HG03354 (cell line): ENCODE results near the gene HK2.

Source experiments
- ATAC-seq: cut with Tn5 transposase; IDR thresholded peaks from one replicate; pipeline ENCODE4 v1.9.1; 2021; ENCODE audit warnings: mild to moderate bottlenecking; ENCODE audit not compliant: unreplicated experiment, poor library complexity, severe bottlenecking

Gene HK2

DNA sequence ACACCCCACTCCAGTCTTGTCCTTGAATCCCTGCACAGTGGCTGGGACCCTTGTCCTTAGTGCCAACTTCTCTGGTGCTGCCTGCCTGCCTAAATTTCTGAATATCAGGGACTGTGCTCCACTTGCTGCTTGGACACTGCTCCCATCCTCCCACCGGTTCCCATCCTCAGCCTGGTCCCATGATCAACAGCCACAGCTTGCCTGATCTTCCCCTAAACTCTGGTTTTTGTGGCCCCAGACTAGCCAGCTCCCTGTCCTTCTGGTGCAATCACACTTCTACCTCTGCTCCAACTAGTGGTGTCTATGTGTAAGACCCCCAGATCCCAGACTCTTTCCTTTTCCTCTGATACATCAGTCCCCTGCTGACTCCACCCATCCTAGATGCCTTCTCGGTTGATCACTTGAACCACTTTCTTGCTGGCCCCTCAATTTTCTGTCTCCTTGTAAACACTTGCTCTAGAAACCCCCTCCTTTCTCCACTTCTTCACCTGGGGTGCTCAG is 87.4 kb downstream of the HK2 start:
- ATAC-seq, result no peak

DNA sequence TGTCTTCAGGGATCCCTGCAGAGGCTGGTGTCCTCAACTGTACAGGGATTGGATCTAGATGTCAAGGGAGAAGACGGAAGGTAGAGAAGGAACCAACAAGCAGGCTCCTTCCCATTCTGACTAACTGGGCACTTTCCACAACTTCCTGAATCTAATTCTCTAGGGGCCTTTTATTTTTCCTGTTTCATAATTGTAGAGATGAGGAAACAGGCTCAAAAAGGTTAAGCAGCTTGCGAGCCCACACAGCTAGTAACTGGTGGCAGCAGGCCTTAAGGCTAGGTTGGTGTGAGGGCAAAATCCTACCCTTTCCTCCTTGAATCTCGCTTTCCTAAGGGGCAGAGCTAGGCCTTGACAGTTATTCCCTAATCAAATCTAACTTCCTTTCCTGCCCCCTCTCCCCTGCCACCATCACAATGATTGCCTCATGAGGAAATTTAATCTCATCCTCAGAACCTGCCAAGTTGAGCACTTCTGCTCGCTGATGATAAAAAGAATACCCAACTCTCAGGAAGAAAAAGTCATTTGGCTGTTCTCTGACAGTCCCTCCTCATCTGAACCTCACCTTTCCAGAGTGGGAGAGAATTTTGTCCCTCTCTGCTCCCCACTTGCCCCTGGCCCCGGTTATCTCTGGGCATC is 88.8 kb downstream of the HK2 start:
- ATAC-seq, result no peak

DNA sequence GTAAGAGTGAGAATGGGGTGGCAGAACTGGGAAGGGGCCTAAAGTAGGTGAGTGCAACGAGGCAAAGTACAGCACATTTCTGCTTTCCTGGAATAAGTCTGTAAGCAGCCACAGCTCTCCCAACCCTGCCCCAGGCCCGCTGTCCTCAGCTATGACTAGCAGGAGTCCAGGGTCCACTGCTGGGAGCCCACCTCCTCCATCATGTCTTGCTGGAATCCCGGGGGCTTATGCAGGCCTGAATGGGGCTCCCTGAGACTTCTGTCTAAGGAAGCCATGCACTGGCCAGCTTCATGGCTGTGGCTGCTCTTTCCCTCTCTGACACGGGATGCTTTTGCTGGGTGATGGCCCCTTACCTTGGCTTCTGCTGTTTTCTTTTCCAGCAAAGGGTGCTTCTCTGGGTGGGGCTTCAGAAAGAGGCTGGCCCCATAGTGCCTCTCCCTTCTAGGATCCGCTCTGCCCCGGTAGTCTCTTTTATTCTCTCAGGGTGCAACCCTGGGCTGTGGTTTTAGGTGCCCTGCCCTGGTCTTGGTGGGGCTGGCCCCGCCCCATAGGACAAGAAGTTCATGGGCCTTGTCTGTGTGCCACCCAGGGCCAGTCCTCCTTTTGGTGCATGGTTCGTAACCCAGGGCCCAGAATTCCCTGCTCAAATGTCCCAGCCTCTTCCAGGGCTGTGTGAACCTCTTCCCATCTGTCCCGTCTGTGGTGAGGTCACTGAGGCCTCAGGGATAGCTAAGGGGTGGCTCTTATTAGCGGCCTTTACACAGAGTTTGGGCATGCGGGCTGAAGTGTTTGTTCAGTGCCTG is 90.7 kb downstream of the HK2 start:
- no peak for ATAC-seq

DNA sequence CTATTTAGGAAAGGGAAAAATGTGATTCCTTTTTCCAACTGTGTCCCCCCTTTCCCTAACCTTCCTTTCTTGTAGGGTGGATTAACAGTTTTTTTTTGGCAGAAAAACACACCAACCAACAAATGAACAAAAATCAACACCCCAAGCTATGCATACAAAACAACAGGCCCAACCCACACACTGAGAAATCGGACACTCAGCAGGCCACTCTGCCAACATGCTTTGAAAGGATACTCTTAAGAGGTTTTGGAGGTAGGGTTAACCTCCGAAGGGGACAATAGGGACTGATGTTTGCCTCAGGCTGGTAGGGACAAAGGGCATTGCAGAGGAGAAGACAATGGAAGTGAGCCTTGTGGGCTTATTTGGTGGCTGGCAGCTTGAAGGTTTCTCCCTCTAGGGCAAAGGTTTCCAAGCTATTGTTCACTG is 91.4 kb downstream of the HK2 start:
- ATAC-seq, result no peak

DNA sequence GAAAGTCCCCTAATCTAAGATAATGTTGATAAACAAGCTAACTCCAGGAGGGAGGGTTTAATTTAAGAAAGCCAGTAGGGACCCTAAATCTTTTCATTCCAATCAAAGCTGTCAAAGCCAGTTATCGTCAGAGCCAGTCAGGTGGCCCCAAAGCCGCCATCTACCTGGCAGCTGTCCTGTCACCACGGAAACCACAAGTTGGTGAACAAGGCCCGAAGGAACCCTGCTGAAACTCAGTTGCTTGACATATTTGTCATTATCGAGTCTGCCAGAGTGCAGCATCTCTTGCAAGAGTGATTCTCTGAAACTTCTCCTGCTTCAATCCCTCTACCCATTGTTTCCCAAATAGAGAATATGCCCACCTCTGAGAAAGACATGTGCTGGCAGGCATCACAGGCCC is 93.7 kb downstream of the HK2 start:
- no peak for ATAC-seq

DNA sequence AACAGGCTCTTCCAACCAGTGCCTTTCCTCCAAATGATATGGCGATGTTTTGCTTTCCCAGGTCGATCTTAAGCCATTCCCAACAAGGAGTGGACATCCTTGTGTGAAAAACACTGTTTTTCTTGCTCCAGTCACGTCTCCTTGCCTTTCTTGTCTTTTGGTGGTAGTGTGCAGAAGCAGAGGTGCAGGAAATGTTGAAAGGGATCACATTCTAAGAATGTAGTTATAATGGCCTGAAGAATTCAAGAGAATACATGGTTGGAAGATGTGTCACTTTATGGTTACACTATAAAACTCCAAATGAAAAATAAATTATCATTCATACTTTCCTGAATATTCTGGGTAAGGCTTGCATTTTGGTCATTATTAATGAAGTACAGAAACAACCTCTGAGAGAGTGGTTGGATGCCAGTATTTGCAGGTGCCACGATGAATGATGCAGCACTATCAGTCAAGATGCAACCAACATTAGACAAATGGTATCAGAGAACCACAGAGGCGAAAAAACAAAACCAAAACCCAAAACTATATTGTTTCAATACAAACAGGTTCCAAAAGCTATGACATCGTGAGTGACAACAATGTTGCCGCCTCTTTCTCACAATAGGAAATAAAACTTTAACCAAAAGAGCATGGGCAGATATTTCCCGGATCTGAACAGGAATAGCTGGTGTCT is 97.0 kb downstream of the HK2 start:
- no peak for ATAC-seq

DNA sequence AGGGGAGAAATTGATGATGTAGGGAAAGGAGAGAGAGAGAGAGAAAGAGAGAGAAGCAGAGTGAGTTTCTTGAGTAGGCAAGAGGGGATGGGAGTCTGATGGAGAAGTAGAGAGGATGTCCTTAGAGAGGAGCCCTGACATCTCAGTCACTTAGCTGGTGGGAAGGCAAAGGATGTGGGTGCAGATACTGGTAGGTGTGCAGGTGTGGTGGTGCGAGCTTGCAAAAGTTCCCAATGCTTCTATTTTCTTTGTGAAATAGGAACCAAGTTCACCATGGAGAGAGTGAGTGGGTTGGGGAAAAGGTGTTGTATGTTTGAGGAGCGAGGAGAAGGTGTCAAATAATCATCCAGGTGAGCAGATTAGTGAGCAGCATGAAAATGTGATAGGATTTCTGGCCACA is 98.0 kb downstream of the HK2 start:
- no peak for ATAC-seq

DNA sequence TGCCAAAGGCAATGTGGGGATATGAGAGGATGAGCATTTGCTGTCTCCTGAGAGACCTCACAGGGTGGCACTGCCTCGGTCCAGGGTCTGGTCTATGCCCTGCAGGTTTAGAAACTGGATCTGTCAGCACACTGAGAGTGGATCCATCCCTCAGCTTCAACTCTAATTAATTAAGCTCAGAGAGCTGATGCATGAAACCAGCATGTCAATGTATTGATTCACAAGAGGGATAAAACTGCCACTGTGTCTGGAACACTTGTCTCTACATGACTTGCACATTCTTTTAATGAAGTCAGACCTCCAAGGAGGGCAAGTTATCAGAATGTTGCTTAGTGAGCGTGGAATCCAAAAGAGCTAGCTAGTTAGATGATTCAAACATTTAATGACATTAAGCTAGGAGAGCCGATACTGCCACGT is 102.1 kb downstream of the HK2 start:
- ATAC-seq, result no peak

DNA sequence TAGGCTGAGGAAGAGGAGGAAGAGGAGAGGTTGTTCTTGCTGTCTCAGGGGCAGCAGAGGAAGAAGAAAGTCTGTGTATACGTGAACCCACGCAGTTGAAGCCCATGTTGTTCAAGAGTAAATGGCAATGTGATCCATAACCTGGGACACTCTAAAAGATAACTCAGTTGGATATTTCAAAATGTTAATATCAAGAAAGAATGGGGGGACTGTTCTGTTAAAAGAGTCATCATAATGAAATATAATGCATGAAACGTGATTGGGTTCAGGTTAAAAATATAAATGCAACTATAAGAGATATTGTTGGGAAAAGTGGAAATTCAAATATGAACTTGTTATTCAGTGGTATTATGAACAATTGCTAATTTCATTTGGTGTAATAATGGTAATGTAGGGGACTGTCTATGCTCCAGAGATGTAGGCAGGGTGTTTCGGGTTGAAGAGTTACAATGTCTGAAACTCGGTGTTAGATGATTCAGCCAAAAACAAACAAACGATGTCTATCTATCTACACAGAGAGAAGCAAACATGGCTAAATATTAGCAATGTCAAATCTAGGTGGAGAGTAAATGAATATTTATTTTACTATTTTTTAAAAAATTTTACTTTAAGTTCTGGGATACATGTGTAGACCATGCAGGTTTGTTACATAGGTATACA is 103.4 kb downstream of the HK2 start:
- ATAC-seq, result no peak

DNA sequence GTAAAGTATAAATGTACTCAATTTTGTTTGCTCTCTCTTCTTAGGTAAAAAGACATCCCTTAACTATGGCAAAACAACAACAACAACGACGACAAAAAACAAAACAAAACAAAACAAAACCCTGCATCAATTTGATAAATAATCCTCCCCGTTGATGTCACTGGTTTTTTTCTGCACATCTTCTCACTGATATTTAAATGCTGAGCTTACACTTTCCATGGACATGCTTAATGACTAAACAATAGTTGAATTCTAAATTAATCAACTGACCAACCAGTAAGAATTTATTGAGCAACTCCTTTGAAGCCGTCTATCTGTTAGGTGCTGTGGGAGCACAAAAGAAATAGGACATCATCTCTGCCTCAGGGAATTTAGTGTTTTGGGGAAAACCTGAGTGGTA is 104.3 kb downstream of the HK2 start:
- no peak for ATAC-seq

DNA sequence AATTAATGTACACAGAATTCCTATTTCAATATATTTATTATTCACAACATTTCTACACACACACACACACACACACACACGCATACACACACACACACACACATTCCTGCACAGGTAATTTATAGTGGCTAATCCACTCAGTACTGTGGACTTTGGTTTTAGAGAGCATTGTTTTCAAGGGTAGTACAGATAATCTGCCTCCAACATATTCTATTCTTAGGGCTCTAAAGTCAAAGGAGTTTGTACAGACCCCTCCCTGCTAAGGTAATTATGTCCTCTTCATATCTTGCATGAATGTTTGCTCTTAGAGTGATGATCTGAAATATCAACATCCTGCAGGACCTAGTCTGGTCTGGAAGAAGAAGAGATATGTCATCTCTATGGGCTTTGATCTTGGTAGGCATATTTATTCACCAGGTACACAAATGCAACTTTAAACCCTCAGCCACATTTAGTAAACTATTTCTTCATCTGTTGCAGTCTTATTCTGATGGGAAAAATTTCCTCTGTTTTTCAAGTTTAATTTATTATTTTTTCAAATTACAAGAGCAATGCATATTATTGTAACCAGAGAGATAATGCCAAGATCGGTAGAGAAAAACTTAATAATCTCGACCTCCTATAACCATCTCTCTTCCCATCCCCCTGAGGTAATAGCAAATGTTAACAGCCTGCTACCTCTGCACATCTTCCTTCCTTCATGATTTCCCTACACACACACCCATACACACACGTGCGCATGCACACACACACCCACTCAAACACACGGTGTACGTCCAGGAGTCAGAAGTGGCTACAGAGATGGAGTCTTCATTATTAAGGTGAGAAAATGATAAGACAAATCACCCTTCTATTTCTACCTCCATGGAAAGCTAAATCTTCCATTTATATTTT is 106.2 kb downstream of the HK2 start:
- no peak for ATAC-seq

DNA sequence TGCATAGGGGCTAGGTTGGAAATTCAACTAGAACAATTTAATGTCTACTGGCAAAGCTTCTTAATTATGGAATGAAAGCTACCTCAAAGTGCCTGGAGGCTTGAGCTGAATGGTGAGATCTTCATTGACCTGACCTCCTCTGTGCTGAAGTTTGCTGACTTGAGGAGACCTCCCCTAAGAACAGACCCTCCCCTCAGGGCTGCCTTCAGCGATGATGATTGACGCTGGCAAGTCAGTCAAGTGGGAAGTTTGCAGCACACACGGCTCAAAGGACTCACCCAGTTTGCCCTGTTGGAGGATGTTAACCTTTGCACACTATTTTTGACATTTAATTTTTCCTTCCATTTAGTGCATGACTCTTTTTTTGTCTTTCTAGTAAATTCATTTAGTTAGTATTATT is 107.4 kb downstream of the HK2 start:
- no peak for ATAC-seq

DNA sequence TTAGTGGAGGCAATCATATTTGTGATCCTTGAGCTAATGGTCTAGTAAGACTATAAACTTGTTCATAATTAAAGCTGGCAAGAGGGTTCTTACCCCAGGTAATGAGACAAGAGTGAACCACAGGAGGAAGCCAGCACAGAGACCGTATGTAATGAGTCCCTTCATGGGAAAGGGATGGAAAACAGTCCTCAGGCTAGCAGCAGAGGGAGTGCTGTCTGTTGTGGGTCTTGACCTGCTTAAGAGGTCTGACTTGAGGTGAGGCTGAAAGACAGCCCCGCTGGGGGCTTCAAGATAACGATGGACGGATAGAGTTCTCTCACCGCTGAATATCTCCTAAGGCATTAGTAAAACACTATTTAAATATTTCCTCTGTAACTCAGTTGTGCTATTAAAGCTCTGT is 108.3 kb downstream of the HK2 start:
- no peak for ATAC-seq
